Measurements from ENCODE around the gene RNF217. TPM values are rescaled to one million over a fixed set of nuclear protein-coding genes. Genes with fewer than 3 reads are reported as not detected.

RNF217 gene
- total RNA-seq, 3 donors from 2014 or later: 40.1 to 43.3 (median 41.0) TPM

DNA sequence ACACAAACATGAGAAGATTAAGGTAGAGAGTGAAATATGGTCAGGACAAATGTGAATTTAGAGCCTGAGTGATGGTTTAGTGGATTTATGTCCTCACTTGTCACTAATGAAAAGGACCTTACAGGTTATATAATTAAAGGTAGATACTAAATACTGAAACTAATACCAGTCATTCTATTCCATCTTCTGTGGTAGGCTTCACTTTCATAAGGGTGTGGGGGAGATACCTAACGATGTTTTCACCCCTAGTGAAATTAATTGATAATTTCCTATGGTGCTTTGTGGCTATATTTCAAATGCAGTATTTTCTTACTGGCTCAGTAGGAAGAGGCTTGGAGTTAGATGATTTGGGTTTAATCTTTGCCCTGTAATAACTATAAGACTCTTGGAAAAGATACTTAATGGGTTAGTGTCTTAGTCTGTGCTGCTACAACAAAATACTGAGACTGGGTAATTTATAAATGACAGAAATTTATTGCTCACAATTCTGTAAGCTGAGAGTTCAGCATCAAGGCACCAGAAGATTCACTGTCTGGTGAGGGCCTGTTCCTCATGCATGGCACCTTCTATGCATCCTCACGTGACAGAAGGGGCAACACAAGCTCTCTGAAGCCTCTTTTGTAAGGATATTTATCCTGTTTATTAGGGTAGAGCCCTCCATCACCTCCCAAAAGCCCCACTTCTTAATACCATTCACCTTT lies 21.3 kb downstream of the RNF217 start:
- Histone ChIP-seq H3K27ac (no peak overlapping the region), H3K27me3 (no peaks in the 10 kb centered on the region), H3K4me1 (no peaks in the 10 kb centered on the region), H3K9me3 (peaks cover 0 to 9% of the 10 kb centered on the region in 2 donors), H3K4me3 (no peak overlapping the region), H3K36me3 (peaks cover 7% of the 10 kb centered on the region)
- no peak for DNase-seq (ENCODE audit: low spot score in 2 of 2)
- intact Hi-C loops (cut with DNase I; ENCODE audit: low total_unique reads): no loop called here
- TF ChIP-seq POLR2AphosphoS5 (IDR thresholded peaks at IDR 0.05) (no peak), POLR2A (IDR thresholded peaks at IDR 0.05) (no peak)
- TF ChIP-seq, protein P1, sequence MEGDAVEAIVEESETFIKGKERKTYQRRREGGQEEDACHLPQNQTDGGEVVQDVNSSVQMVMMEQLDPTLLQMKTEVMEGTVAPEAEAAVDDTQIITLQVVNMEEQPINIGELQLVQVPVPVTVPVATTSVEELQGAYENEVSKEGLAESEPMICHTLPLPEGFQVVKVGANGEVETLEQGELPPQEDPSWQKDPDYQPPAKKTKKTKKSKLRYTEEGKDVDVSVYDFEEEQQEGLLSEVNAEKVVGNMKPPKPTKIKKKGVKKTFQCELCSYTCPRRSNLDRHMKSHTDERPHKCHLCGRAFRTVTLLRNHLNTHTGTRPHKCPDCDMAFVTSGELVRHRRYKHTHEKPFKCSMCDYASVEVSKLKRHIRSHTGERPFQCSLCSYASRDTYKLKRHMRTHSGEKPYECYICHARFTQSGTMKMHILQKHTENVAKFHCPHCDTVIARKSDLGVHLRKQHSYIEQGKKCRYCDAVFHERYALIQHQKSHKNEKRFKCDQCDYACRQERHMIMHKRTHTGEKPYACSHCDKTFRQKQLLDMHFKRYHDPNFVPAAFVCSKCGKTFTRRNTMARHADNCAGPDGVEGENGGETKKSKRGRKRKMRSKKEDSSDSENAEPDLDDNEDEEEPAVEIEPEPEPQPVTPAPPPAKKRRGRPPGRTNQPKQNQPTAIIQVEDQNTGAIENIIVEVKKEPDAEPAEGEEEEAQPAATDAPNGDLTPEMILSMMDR (IDR thresholded peaks at IDR 0.05): no peak

GRCh38 chr6:124984668-124985338 lies 22.6 kb downstream of the RNF217 start:
- TF ChIP-seq, protein P1 (IDR thresholded peaks at IDR 0.05): no peak
- Histone ChIP-seq H3K9me3 (no peaks in the 10 kb centered on the region), H3K27ac (no peak overlapping the region), H3K27me3 (no peaks in the 10 kb centered on the region), H3K36me3 (no peaks in the 10 kb centered on the region), H3K4me1 (no peaks in the 10 kb centered on the region), H3K4me3 (no peak overlapping the region)
- intact Hi-C loops (cut with DNase I; ENCODE audit: low total_unique reads): no loop called here
- no peak for DNase-seq (ENCODE audit: low spot score in 2 of 2)

DNA sequence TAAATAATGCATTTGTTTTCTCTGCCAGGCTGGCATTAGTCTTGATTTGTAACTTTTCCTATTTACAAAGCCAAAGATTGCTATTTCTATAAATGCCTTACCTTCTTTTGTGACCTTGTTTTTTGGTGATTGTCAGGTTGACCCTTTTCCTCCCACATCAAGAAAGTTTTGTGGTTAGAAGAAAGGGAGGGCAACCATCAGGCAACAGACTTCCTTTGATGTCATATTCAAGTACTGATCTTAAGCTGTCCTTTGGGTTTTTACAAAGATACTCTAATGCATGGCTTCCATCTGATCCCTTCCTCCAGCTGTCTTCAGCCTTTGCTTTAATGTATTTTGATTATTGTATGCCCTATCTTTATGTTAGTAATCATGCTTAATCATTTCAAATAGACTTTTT lies 23.9 kb downstream of the RNF217 start:
- Histone ChIP-seq H3K9me3 (no peaks in the 10 kb centered on the region), H3K27ac (no peak overlapping the region), H3K4me1 (no peaks in the 10 kb centered on the region), H3K27me3 (no peaks in the 10 kb centered on the region), H3K36me3 (no peaks in the 10 kb centered on the region), H3K4me3 (no peak overlapping the region)
- TF ChIP-seq POLR2A (IDR thresholded peaks at IDR 0.05) (no peak), POLR2AphosphoS5 (IDR thresholded peaks at IDR 0.05) (no peak)
- TF ChIP-seq, protein P1 (IDR thresholded peaks at IDR 0.05): no peak
- intact Hi-C loops (cut with DNase I; ENCODE audit: low total_unique reads): no loop called here
- DNase-seq (ENCODE audit: low spot score in 2 of 2): no peak

DNA sequence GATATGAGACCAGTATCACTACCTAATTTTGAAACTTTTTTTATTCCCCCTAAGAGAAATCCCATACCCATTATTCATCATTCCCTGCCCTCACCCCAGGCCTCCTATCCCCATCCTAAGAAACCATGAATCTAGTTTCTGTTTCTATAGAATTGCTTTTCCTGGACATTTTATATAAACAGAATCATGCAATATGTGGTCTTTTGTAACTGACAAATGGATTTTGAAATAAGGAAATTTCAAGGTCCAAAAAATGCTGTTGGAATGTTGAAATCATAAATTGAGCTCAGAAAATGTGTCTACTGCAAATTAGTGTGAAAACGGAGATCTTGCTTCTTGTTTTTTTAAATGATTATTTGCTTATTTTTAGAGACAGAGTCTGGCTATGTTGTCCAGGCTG lies 25.1 kb downstream of the RNF217 start:
- Histone ChIP-seq H3K27me3 (no peaks in the 10 kb centered on the region), H3K9me3 (no peaks in the 10 kb centered on the region), H3K4me1 (no peaks in the 10 kb centered on the region), H3K27ac (no peak overlapping the region), H3K36me3 (no peaks in the 10 kb centered on the region), H3K4me3 (no peak overlapping the region)
- TF ChIP-seq POLR2A (IDR thresholded peaks at IDR 0.05) (no peak), POLR2AphosphoS5 (IDR thresholded peaks at IDR 0.05) (no peak)
- TF ChIP-seq, protein P1 (IDR thresholded peaks at IDR 0.05): no peak
- intact Hi-C loops (cut with DNase I; ENCODE audit: low total_unique reads): no loop called here
- DNase-seq (ENCODE audit: low spot score in 2 of 2): no peak

DNA sequence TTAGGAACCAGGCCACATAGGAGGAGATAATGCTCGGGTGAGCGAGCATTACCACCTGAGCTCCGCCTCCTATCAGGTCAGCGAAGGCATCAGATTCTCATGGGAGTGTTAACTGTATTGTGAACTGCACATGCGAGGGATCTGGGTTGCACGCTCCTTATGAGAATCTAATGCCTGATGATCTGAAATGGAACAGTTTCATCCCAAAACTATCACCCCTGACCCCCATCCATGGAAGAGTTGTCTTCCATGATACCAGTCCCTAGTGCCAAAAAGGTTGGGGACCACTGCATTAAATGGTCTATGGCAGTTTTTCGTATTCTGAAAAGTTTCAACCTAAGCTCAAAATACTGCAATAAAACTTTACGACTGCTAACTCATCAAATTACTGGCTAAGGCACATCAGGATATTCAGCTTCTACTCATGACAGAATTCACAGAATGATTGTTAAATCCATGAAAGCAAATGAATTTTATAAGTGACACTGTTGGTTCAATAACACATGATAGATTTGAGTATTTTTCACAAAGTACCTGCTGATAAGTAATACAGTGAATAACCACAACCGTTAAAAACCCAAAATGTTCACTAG lies 25.9 kb downstream of the RNF217 start:
- no peaks in the 10 kb centered on the region for H3K4me1 ChIP-seq
- no peak overlapping the region for H3K27ac ChIP-seq
- no peaks in the 10 kb centered on the region for H3K36me3 ChIP-seq
- H3K27me3 ChIP-seq: no peaks in the 10 kb centered on the region
- no peaks in the 10 kb centered on the region for H3K9me3 ChIP-seq
- intact Hi-C loops (cut with DNase I; ENCODE audit: low total_unique reads): no loop called here
- TF ChIP-seq POLR2AphosphoS5 (IDR thresholded peaks at IDR 0.05): no peak
- TF ChIP-seq, protein P1 (IDR thresholded peaks at IDR 0.05): no peak
- TF ChIP-seq POLR2A (IDR thresholded peaks at IDR 0.05): no peak
- H3K4me3 ChIP-seq: no peak overlapping the region
- no peak for DNase-seq (ENCODE audit: low spot score in 2 of 2)
